SK-N-SH treated with all-trans-retinoic acid at 6 μM for 48 hours (cell line): ENCODE data around the gene WDR3.

Source experiments
- ATAC-seq: fragments of 200-7000 bp; cut with Tn5 transposase; 3 replicates; pipeline ENCODE4 v1.9.1; 2020; ENCODE audit warnings: mild to moderate bottlenecking, moderate library complexity
- ARNTL ChIP-seq: fragments of 450-650 bp; formaldehyde crosslinking; IDR thresholded peaks from 2 replicates; pipeline ENCODE4 v1.5.0; 2020; ENCODE audit warnings: low read depth, mild to moderate bottlenecking, moderate library complexity, borderline replicate concordance
- BACH2 ChIP-seq: fragments of 250-450 bp; sonication (Bioruptor Pico); IDR thresholded peaks from 2 replicates; pipeline ENCODE4 v1.9.0; 2021; ENCODE audit warnings: mild to moderate bottlenecking, borderline replicate concordance
- CSDC2 ChIP-seq: fragments of 250-450 bp; sonication (Bioruptor Pico); IDR thresholded peaks from 2 replicates; pipeline ENCODE4 v1.5.0; 2020; ENCODE audit warnings: mild to moderate bottlenecking, moderate library complexity
- ESRRG ChIP-seq: fragments of 250-450 bp; sonication (Bioruptor Pico); IDR thresholded peaks from 2 replicates; pipeline ENCODE4 v1.6.1; 2021; ENCODE audit warnings: mild to moderate bottlenecking
- GLIS3 ChIP-seq: fragments of 250-450 bp; sonication (Bioruptor Pico); IDR thresholded peaks from 2 replicates; pipeline ENCODE4 v1.5.0; 2020; ENCODE audit warnings: mild to moderate bottlenecking, moderate library complexity
- OSR1 ChIP-seq: fragments of 250-450 bp; sonication (Bioruptor Pico); IDR thresholded peaks from 2 replicates; pipeline ENCODE4 v1.8.0; 2022; ENCODE audit warnings: moderate library complexity, mild to moderate bottlenecking, inconsistent platforms
- PPARA ChIP-seq: fragments of 250-450 bp; sonication (Bioruptor Pico); IDR thresholded peaks from 2 replicates; pipeline ENCODE4 v1.5.0; 2020; ENCODE audit warnings: mild to moderate bottlenecking, borderline replicate concordance
- RARB ChIP-seq: fragments of 250-450 bp; sonication (Bioruptor Pico); IDR thresholded peaks from 2 replicates; pipeline ENCODE4 v1.8.0; 2021; ENCODE audit warnings: mild to moderate bottlenecking, moderate library complexity
- SNAI2 ChIP-seq: fragments of 250-450 bp; sonication (Bioruptor Pico); IDR thresholded peaks from 2 replicates; pipeline ENCODE4 v1.5.0; 2020; ENCODE audit warnings: mild to moderate bottlenecking, moderate library complexity
- TCF4 ChIP-seq: fragments of 250-450 bp; sonication (Bioruptor Pico); IDR thresholded peaks from 2 replicates; pipeline ENCODE4 v1.8.0; 2021; ENCODE audit warnings: mild to moderate bottlenecking, moderate library complexity, borderline replicate concordance
- TOX ChIP-seq: fragments of 250-450 bp; sonication (Bioruptor Pico); IDR thresholded peaks from 2 replicates; pipeline ENCODE4 v1.8.0; 2021; ENCODE audit warnings: mild to moderate bottlenecking, moderate library complexity, borderline replicate concordance
- ZC3H10 ChIP-seq: fragments of 250-450 bp; sonication (Bioruptor Pico); IDR thresholded peaks from 2 replicates; pipeline ENCODE4 v1.5.1; 2021; ENCODE audit warnings: mild to moderate bottlenecking, moderate library complexity
- ZFP3 ChIP-seq: fragments of 250-450 bp; sonication (Bioruptor Pico); IDR thresholded peaks from 2 replicates; pipeline ENCODE4 v1.5.0; 2020; ENCODE audit warnings: mild to moderate bottlenecking, moderate library complexity
- ZFP30 ChIP-seq: fragments of 450-650 bp; formaldehyde crosslinking; IDR thresholded peaks from 2 replicates; pipeline ENCODE4 v1.5.0; 2022; ENCODE audit warnings: mild to moderate bottlenecking, moderate library complexity
- ZNF565 ChIP-seq: fragments of 450-650 bp; formaldehyde crosslinking; conservative IDR thresholded peaks from 2 replicates; pipeline ENCODE4 v1.5.0; 2020; ENCODE audit warnings: low read depth, mild to moderate bottlenecking, moderate library complexity
- ZNF70 ChIP-seq: fragments of 450-650 bp; formaldehyde crosslinking; IDR thresholded peaks from 2 replicates; pipeline ENCODE4 v1.5.0; 2020; ENCODE audit warnings: mild to moderate bottlenecking, moderate library complexity
- ZNF8 ChIP-seq: fragments of 450-650 bp; formaldehyde crosslinking; IDR thresholded peaks from 2 replicates; pipeline ENCODE4 v1.5.0; 2020; ENCODE audit warnings: mild to moderate bottlenecking, moderate library complexity
- TF ChIP-seq, protein P1 (sequence below): fragments of 250-450 bp; sonication (Bioruptor Pico); IDR thresholded peaks from 2 replicates; pipeline ENCODE4 v1.5.1; 2021; ENCODE audit warnings: mild to moderate bottlenecking, moderate library complexity
- TF ChIP-seq, protein P2 (sequence below): fragments of 250-450 bp; sonication (Bioruptor Pico); IDR thresholded peaks from 2 replicates; pipeline ENCODE4 v1.8.0; 2021; ENCODE audit warnings: low read depth, mild to moderate bottlenecking, moderate library complexity, borderline replicate concordance
- TF ChIP-seq, protein P3 (sequence below): fragments of 250-450 bp; sonication (Bioruptor Pico); IDR thresholded peaks from 2 replicates; pipeline ENCODE4 v1.5.0; 2020; ENCODE audit warnings: mild to moderate bottlenecking, moderate library complexity
- TF ChIP-seq, protein P4 (sequence below): fragments of 250-450 bp; sonication (Bioruptor Pico); IDR thresholded peaks from 2 replicates; pipeline ENCODE4 v1.5.1; 2020; ENCODE audit warnings: low read depth, mild to moderate bottlenecking, moderate library complexity
- TF ChIP-seq, protein P5 (sequence below): fragments of 250-450 bp; sonication (Bioruptor Pico); IDR thresholded peaks from 2 replicates; pipeline ENCODE4 v1.8.0; 2020; ENCODE audit warnings: mild to moderate bottlenecking, moderate library complexity, borderline replicate concordance

WDR3 gene

DNA sequence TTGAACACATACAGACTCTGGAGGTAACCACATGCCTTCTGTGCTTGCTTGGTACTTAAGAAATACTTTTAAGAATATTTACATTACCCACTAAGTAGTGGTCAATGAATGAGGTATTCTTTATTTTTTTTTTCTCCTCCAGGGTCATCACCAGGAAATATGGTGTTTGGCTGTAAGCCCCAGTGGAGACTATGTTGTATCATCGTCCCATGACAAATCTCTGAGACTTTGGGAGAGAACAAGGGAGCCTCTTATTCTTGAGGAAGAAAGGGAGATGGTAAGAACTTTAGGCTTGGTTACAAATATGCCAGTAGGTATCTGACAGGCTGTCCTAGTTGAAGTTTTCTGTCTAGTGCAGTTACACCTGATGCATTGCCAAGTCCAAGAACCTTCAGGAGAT is 22.8 kb downstream of the WDR3 start:
- no peak for ATAC-seq
- TF ChIP-seq, protein P1, sequence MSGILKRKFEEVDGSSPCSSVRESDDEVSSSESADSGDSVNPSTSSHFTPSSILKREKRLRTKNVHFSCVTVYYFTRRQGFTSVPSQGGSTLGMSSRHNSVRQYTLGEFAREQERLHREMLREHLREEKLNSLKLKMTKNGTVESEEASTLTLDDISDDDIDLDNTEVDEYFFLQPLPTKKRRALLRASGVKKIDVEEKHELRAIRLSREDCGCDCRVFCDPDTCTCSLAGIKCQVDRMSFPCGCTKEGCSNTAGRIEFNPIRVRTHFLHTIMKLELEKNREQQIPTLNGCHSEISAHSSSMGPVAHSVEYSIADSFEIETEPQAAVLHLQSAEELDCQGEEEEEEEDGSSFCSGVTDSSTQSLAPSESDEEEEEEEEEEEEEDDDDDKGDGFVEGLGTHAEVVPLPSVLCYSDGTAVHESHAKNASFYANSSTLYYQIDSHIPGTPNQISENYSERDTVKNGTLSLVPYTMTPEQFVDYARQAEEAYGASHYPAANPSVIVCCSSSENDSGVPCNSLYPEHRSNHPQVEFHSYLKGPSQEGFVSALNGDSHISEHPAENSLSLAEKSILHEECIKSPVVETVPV (CRISPR knock-in tag) = no peak
- no peak for TF ChIP-seq OSR1
- TF ChIP-seq, protein P2, sequence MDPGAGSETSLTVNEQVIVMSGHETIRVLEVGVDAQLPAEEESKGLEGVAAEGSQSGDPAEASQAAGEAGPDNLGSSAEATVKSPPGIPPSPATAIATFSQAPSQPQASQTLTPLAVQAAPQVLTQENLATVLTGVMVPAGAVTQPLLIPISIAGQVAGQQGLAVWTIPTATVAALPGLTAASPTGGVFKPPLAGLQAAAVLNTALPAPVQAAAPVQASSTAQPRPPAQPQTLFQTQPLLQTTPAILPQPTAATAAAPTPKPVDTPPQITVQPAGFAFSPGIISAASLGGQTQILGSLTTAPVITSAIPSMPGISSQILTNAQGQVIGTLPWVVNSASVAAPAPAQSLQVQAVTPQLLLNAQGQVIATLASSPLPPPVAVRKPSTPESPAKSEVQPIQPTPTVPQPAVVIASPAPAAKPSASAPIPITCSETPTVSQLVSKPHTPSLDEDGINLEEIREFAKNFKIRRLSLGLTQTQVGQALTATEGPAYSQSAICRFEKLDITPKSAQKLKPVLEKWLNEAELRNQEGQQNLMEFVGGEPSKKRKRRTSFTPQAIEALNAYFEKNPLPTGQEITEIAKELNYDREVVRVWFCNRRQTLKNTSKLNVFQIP (CRISPR knock-in tag) = no peak
- TF ChIP-seq GLIS3 (CRISPR knock-in tag) = no peak
- TF ChIP-seq ZNF8 (CRISPR knock-in tag) = no peak
- TF ChIP-seq, protein P3, sequence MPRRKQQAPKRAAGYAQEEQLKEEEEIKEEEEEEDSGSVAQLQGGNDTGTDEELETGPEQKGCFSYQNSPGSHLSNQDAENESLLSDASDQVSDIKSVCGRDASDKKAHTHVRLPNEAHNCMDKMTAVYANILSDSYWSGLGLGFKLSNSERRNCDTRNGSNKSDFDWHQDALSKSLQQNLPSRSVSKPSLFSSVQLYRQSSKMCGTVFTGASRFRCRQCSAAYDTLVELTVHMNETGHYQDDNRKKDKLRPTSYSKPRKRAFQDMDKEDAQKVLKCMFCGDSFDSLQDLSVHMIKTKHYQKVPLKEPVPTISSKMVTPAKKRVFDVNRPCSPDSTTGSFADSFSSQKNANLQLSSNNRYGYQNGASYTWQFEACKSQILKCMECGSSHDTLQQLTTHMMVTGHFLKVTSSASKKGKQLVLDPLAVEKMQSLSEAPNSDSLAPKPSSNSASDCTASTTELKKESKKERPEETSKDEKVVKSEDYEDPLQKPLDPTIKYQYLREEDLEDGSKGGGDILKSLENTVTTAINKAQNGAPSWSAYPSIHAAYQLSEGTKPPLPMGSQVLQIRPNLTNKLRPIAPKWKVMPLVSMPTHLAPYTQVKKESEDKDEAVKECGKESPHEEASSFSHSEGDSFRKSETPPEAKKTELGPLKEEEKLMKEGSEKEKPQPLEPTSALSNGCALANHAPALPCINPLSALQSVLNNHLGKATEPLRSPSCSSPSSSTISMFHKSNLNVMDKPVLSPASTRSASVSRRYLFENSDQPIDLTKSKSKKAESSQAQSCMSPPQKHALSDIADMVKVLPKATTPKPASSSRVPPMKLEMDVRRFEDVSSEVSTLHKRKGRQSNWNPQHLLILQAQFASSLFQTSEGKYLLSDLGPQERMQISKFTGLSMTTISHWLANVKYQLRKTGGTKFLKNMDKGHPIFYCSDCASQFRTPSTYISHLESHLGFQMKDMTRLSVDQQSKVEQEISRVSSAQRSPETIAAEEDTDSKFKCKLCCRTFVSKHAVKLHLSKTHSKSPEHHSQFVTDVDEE = no peak
- TF ChIP-seq, protein P4, sequence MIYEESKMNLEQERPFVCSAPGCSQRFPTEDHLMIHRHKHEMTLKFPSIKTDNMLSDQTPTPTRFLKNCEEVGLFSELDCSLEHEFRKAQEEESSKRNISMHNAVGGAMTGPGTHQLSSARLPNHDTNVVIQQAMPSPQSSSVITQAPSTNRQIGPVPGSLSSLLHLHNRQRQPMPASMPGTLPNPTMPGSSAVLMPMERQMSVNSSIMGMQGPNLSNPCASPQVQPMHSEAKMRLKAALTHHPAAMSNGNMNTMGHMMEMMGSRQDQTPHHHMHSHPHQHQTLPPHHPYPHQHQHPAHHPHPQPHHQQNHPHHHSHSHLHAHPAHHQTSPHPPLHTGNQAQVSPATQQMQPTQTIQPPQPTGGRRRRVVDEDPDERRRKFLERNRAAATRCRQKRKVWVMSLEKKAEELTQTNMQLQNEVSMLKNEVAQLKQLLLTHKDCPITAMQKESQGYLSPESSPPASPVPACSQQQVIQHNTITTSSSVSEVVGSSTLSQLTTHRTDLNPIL (CRISPR knock-in tag) = no peak
- TF ChIP-seq TOX (CRISPR knock-in tag) = no peak
- TF ChIP-seq ZNF70 (CRISPR knock-in tag) = no peak
- no peak for TF ChIP-seq BACH2 (CRISPR knock-in tag)
- TF ChIP-seq ZFP3 (CRISPR knock-in tag) = no peak
- TF ChIP-seq TCF4 = no peak
- no peak for TF ChIP-seq ARNTL (CRISPR knock-in tag)
- no peak for TF ChIP-seq ZC3H10 (CRISPR knock-in tag)
- TF ChIP-seq PPARA (CRISPR knock-in tag) = no peak
- no peak for TF ChIP-seq ZNF565 (CRISPR knock-in tag)
- no peak for TF ChIP-seq ZFP30 (CRISPR knock-in tag)

DNA sequence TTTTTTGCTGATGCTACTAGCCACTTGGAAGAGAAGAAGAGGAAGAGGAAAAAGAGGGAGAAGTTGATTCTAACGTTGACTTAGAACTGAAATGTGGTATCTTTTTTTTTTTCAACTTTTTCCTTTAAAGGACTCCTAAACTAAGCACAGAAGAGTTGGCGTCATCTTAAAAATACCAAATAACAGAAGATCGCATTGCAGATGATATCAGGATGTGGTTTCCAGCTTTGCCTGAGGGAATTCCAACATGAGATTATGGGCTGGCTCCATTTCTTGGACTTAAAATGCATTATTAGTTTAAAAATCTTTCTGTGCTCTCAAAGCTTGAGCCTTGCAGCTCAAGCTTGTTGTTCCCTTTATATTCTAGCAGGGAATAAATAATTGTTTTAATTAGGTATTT is 29.8 kb downstream of the WDR3 start:
- no peak for TF ChIP-seq TCF4
- no peak for TF ChIP-seq ZC3H10 (CRISPR knock-in tag)
- no peak for TF ChIP-seq ESRRG (CRISPR knock-in tag)
- no peak for TF ChIP-seq CSDC2 (CRISPR knock-in tag)
- ATAC-seq = no peak

DNA sequence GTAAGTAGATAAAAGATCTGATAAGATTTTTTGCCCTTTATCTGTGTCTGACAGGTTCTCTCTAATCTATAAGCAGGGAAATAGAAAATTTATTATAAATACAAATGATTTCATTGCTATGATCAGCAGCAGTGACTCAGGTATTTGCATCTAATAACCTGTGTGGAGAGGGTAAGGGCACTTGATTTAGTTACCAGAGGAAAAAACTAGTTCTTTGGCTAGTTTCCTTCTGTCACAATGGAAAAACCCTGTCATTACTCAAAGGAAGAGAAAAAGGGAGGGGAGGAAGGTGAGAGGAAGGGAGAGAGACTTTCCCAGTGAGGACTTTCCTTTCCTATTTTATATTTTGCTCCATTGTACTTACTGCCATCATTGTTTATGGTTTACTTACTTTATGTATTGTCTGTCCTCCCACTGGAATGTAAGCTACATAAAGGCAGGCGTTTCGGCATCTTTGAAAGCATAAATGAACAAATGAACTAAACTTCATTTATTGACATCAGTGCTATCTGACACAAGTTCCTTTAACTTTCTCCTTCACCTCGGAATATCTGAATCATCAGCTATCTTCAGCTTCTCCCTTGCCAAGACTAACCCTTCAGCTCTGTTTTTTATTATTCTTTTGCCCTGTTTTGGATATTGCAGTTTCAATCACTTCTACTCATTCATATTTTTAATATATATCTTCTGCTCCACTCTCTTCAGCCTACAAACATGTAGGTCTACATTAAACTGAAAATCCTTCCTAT is 34.9 kb downstream of the WDR3 start:
- no peak for ATAC-seq
- TF ChIP-seq ZC3H10 (CRISPR knock-in tag) (no peak), ZFP3 (CRISPR knock-in tag) (no peak), PPARA (CRISPR knock-in tag) (no peak), GLIS3 (CRISPR knock-in tag) (no peak), SNAI2 (CRISPR knock-in tag) (no peak), CSDC2 (CRISPR knock-in tag) (no peak), TCF4 (no peak), RARB (CRISPR knock-in tag) (no peak), OSR1 (no peak), BACH2 (CRISPR knock-in tag) (no peak), ZNF565 (CRISPR knock-in tag) (no peak), ZNF70 (CRISPR knock-in tag) (no peak), ESRRG (CRISPR knock-in tag) (no peak), ZFP30 (CRISPR knock-in tag) (no peak)
- TF ChIP-seq, protein P2 (CRISPR knock-in tag) = no peak
- TF ChIP-seq, protein P1 (CRISPR knock-in tag) = no peak
- TF ChIP-seq, protein P4 (CRISPR knock-in tag) = no peak
- TF ChIP-seq, protein P5, sequence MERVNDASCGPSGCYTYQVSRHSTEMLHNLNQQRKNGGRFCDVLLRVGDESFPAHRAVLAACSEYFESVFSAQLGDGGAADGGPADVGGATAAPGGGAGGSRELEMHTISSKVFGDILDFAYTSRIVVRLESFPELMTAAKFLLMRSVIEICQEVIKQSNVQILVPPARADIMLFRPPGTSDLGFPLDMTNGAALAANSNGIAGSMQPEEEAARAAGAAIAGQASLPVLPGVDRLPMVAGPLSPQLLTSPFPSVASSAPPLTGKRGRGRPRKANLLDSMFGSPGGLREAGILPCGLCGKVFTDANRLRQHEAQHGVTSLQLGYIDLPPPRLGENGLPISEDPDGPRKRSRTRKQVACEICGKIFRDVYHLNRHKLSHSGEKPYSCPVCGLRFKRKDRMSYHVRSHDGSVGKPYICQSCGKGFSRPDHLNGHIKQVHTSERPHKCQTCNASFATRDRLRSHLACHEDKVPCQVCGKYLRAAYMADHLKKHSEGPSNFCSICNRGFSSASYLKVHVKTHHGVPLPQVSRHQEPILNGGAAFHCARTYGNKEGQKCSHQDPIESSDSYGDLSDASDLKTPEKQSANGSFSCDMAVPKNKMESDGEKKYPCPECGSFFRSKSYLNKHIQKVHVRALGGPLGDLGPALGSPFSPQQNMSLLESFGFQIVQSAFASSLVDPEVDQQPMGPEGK = no peak
